MM.1S (cell line): Measurements from ENCODE around the gene ATG2B.
"Not testable (repeated sequence)": the region's sequence is repeated elsewhere in the genome, so short reads cannot be mapped to it uniquely, and the experiment has no call there.

Experiments used
- CTCF ChIP-seq: fragments of 300-600 bp; sonication (generic); IDR thresholded peaks from 2 replicates; pipeline ENCODE4 v1.5.1; 2016; ENCODE audit warnings: antibody characterized with exemption, low read length, mixed read lengths
- EZH2 ChIP-seq: fragments of 300-600 bp; sonication (generic); optimal IDR thresholded peaks from 2 replicates; pipeline ENCODE3; 2017; ENCODE audit warnings: low read depth, mild to moderate bottlenecking, antibody characterized with exemption, low read length, mixed read lengths

GRCh38 chr14:96347957-96348356, 15.2 kb downstream of the ATG2B start:
- TF ChIP-seq CTCF, EZH2: not testable (repeated sequence)
